OCI-LY1 (cell line): Measurements from ENCODE around the gene TMEM244.
"Not testable (repeated sequence)": the region's sequence is repeated elsewhere in the genome, so short reads cannot be mapped to it uniquely, and the experiment has no call there.

Experiments
- EZH2 ChIP-seq: fragments of 200-600 bp; sonication (generic), shearing (Covaris generic); IDR thresholded peaks from 2 replicates; pipeline ENCODE4 v1.8.0; 2017; ENCODE audit warnings: borderline replicate concordance, mixed run types, mild to moderate bottlenecking, antibody characterized with exemption, low read length, moderate library complexity, mixed read lengths
- TF ChIP-seq, protein P1 (sequence below): fragments of 200-600 bp; sonication (generic), shearing (Covaris generic); IDR thresholded peaks from 2 replicates; pipeline ENCODE4 v1.5.1; 2017; ENCODE audit warnings: mild to moderate bottlenecking, antibody characterized with exemption, low read length, moderate library complexity, mixed read lengths

DNA sequence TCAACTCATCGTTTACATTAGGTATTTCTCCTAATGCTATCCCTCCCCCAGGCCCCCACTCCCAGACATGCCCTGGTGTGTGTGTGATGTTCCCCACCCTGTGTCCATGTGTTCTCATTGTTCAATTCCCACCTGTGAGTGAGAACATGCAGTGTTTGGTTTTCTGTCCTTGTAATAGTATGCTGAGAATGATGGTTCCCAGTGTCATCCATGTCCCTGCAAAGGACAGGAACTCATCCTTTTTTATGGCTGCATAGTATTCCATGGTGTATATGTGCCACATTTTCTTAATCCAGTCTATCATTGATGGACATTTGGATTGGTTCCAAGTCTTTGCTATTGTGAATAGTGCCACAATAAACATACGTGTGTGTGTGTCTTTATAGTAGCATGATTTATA is 54.0 kb downstream of the TMEM244 start:
- TF ChIP-seq, protein P1, sequence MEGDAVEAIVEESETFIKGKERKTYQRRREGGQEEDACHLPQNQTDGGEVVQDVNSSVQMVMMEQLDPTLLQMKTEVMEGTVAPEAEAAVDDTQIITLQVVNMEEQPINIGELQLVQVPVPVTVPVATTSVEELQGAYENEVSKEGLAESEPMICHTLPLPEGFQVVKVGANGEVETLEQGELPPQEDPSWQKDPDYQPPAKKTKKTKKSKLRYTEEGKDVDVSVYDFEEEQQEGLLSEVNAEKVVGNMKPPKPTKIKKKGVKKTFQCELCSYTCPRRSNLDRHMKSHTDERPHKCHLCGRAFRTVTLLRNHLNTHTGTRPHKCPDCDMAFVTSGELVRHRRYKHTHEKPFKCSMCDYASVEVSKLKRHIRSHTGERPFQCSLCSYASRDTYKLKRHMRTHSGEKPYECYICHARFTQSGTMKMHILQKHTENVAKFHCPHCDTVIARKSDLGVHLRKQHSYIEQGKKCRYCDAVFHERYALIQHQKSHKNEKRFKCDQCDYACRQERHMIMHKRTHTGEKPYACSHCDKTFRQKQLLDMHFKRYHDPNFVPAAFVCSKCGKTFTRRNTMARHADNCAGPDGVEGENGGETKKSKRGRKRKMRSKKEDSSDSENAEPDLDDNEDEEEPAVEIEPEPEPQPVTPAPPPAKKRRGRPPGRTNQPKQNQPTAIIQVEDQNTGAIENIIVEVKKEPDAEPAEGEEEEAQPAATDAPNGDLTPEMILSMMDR = not testable (repeated sequence)
- not testable (repeated sequence) for TF ChIP-seq EZH2
